Activated gamma-delta T cell treated with Interleukin-2 at 50 U/mL for 16 hours (primary cell): ENCODE measurements around the gene DIDO1.
A peak's percentile ranks its signal among the peaks of the same experiment; 100 is the strongest.
"Not testable (repeated sequence)": the region's sequence is repeated elsewhere in the genome, so short reads cannot be mapped to it uniquely, and the experiment has no call there.

Experiments used
- DNase-seq: peaks from one replicate; pipeline ENCODE4 v3.0.0-alpha.2; 2020

DIDO1 gene

DNA sequence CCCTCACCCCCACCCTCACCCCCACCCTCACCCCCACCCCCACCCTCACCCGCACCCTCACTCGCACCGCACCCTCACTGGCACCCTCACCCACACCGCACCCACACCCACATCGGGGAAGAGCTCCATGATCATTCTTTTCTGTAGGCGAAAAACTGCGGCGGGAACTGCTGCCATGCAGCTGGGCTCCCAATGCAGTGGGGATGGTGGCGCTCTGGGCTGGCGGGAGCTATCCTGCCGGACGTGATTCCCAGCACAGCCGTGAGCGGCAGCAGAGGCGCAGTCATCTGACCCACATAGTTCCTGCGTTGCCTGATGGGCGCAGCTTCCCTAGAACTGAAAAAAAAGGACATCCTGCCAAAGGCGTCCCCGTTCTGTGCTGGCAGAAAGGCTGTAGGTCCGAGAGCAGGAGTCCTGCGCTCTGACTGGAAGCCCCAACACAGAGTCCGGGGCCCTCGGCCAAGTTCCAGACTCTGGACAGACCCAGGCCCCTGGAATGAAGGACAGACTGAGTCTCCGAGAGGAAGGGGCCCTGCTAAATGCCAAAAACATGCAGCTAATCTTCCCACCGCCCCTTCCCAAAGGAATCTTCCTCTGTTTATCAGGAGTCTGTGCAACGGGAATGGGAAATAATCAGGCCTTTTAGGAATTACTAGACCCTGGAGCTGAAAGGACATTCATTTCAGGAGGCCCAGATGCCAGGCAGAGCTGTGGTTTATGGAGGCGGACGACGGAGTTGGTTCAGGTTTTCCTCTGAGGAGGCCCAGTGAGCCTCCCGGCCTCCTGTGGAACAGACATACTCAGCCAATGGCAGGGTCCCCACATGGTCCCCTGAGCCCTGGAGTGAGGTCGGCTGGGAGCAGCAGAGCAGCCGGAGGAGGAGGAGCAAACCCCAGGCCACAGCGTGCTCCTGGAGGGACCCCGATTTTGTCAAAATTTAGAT lies 50.6 kb downstream of the DIDO1 start:
- DNase-seq = no peak

DNA sequence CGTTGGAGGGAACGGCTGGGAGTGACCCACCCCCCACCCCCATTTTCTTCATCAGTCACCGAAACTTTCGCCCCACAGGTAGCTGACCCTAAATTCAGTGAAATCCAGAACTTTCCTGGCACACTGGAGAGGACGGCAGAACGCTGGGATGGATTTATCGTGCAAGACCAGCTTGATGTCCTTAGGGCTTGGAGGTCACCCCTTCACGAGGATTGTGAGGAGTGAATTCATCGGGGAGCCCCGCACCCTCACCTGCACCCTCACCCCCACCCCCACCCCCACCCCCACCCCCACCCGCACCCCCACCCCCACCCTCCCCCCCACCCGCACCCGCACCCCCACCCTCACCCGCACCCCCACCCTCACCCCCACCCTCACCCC lies 51.4 kb downstream of the DIDO1 start:
- no peak for DNase-seq

DNA sequence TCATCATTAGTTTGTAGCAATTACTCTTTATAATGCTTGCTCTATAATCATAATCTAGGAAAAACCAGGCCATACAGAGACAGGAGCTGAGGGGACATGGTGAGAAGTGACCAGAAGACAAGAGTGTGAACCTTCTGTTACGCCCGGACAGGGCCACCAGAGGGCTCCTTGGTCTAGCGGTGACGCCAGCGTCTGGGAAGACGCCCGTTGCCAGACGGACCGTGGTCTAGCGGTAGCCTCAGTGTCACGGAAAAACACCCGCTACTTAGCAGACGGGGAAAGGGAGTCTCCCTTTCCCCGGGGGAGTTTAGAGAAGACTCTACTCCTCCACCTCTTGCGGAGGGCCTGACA lies 52.6 kb downstream of the DIDO1 start:
- not testable (repeated sequence) for DNase-seq

DNA sequence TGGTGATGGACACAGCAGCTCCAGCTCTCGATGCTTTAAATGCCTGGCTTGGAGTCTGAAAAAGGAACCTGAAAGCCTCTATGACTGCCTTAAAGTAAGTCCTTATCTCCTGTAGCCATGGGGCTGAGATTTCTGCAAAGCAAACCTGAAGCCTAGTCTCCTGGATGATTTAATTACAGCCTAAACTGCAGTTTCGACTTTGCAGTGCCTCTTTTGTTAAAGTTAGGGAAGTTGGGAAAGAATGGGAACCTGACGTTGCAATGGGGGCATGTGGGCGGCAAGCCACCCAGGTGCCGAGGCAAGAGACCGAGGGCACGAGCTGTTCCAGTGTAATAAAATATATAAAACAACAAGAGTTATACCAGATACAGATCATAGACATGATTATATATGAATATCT lies 53.0 kb downstream of the DIDO1 start:
- DNase-seq = no peak

DNA sequence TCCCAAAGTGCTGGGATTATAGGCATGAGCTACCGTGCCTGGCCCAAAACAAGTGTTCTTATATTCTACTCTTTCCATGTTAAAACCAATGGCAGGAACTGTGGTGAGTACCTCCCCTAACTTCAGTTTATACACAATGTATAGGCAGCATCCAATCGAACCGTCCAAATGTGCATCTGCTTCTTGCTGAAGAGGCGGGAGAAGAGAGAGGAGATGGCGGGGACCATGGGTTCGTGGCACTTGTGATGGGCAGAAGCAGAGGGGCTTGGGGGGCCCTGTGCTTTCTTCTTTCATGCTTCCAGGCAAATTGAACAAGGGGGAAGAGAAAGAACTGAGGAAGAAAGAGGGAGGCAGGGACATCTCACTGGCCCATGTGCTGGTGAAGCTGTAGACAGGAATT lies 53.4 kb downstream of the DIDO1 start:
- no peak for DNase-seq

DNA sequence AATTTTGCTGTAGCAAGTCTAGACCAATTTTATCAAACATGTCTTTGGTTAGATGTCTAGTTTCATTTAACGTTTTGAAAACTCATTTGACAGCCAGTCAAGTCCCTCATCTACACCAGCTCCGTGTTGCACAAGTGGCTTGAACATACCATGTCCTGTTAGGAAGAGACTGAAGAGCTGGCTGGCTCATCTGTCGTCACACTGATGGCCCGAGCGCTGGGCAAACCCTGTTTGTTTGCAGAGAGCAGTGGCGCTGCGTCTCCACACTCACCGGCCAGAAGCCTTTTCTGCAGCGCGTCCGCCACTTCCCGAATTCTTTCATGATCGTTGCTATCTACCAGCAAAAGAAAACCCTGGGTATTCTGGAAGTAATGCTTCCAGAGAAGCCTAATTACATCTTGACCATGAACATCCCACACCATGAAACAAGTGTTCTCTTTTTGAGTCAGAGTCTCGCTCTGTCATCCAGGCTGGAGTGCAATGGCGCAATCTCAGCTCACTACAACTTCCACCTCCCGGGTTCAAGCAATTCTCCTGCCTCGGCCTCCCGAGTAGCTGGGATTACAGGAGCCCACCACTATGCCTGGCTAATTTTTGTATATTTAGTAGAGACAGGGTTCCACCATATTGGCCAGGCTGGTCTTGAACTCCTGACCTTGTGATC lies 54.0 kb downstream of the DIDO1 start:
- DNase-seq = no peak

DNA sequence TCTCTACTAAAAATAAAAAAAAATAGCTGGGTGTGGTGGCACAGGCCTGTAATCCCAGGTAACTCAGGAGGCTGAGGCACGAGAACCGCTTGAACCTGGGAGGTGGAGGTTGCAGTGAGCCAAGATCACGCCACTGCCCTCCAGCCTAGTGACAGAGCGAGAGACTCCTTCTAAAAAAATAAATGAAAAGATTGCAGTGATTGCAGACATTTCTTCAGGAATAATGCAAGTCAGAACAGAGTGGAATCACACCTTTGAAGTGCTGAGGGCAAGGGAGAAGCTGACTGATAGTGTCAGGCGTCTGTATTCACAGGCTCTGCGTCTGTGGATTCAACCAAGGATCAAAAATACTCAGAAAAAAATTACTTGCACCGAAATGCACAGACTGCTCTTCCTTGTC lies 62.1 kb downstream of the DIDO1 start:
- no peak for DNase-seq

DNA sequence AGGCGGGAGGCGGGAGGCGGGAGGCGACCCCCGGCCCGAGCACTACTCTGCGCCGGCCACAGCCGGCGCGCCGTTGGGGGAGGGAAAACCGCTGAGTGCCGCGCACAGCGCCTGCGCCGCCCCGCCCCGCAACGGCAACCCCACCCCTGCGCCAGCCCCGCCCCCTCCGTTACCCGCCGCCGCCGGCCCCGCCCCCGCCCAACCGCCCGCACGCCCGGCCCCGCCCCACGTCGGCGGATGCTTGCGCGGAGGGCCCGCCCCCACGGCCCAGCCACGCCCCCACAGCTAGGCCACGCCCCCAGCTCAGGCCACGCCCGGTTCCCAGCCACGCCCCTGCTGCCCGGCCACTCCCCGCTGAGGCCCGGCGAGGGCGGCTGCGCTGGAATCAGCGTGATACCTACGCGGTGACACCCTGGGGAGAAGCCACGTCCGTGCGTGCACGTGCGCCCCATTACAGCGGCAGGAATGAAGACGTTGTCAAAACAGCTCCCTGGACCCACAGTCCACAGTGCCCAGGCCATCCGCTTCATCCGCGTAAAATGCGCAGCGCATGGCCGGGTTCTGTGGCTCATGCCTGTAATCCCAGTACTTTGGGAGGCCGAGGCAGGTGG lies 64.5 kb downstream of the DIDO1 start, which contains the start of gene TCFL5:
TCFL5 (minus strand) TSS at position 97 of the 611 bp plus-strand sequence. CDS start 152 bp downstream, outside the sequence.
- peak; percentile 93 for DNase-seq

DNA sequence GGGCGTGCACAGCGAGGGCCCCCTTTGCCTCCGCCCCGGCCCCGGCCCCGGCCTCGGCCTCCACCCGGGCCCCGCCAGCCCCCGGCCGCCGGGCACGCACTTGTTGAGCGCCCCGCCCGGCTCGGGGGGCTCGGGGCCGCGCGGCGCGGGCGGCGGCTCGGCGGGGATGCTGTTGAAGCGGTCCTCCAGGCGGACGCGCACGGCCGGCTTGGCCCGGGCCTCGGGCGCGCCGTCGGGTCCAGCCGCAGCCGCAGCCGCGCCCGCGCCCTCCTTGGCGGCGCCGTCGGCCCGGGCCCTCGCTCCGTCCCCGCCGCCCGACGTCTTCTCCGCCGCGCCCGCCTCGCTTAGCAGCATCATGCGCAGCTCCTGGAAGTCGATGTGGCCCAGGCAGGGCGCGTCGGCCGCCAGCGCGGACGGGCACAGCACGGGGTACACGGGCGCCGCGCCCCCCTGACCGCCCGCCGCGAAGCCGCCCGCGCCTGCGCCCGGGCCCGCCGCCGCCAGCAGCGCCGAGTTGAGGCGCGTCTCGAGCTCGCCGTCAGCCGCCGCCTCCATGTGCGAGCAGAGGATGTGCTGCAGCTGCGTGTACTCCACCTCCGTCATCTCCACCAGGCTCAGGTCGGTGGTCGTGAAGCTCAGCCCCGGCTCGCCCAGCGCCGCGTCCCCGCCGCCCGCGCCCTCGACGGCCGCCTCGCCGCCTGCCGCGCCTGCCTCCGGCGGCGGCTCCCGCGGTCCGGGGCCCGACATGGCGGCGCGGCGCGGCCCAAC lies 65.2 kb downstream of the DIDO1 start:
- DNase-seq = peak; percentile 32

DNA sequence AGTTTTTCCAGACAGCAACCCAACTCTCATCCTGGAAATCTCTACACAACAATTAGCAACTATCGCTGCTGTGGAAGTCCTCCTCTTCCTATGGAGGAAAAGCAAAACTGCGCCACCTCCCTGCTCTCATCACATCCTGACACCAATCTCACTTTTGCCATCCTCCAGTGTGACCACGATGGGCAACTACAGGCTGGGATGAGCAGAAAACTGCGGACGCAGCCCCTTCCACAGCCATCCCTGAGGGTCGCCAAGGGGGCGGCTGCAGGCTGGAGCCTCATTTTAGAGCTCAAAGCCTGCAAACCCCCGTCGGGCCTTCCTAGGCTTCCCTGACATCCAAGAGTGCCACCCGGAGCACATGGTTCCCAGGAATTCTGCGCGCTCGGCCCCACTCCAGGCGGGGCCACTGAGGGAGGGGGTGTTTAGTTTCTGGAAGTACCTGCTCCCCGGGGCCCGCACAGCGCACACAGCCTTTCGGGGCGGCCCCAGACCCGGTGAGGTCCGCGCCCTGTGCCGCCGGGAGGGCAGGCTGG lies 65.8 kb downstream of the DIDO1 start:
- no peak for DNase-seq

DNA sequence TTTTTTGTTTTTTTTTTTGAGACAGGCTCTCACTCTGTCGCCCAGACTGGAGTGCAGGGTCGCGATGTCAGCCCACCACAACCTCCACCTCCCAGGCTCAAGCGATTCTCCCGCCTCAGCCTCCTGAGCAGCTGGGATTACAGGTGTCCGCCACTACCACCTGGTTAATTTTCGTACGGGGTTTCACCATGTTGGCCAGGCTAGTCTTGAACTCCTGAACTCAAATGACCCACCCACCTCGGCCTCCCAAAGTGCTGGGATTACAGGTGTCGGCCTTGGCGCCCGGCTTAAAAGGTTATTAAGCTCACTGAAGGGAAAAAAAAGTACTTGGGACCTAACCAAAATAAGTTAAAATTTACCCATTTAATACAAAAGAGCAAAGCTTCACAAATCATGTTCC lies 66.6 kb downstream of the DIDO1 start:
- DNase-seq = no peak

DNA sequence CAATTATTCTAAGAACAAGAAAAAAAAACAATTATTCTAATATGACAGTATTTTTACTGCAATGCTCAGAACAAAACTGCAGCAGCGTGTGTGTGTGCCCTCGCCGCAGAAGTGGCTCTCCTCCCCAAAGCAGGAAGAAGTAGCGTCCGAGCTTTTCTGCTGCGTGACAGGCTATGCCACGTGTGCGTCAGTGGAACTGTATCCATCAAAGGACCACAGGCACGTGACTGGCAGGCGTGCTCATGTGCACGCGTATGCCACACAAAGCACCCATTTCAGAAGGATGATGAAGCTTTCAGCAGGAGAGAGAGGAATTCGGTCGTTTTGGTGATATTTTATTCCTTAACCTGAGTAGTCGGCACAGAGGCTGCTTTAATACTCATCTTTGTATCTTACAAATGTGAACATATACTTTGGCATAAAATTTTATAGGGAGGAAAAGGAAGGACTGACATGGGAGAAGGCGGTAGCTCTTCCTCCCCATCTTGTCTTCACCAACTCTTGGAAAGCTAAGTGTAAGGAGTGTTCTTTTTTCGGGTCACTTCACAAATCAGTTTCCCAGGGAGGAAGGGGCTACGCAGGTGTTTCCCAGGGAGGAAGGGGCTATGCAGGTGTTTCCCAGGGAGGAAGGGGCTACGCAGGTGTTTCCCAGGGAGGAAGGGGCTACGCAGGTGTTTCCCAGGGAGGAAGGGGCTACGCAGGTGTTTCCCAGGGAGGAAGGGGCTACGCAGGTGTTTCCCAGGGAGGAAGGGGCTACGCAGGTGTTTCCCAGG lies 68.1 kb downstream of the DIDO1 start:
- no peak for DNase-seq

DNA sequence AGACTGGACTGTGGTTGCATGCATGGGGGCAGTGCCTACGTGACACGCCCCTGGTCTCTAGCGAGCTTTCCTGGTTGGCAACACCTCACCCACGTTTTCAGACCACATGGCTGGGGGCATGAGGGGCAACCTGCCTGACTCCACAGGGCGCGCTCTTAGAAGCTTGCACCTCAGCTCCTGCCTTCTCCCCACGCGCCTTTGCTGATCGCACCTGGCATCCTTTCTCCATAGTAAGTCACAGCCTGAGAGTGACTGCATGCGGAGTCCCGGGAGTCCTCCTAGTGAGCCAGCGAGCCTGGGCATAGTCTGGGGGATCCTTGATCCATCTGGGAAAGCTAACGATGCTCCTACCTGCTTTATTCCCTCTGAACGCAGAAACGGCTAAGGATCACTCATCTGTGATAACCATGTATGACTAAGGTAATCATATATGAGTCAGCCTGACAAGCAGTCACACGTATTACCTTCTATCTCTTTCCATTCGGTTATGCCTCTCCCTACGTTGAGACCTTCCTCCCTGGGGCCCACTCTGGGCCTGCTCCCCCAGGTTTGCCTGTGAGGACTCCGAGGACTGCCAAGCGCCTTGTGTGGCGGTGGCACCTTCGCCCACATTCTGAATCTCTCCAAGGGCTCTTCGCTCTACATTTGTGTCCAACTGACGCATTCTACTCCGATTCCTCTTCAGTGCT lies 69.2 kb downstream of the DIDO1 start:
- DNase-seq = no peak

DNA sequence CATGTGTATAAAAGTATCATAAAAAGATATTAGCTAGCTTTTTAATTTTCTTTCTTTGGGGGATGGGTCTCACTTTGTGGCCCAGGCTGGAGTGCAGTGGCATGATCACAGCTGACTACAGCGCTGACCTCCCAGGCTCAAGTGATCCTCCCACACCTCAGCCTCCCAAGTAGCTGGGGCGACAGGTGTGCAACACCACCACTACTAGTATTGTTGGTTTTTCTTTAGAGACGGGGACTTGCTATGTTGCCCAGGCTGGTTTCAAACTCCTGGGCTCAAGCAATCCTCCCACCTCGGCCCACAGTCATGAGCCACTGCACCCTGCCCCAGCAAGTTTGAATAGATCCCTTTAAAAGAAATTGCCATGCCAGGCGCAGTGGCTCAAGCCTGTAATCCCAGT lies 71.2 kb downstream of the DIDO1 start:
- no peak for DNase-seq

DNA sequence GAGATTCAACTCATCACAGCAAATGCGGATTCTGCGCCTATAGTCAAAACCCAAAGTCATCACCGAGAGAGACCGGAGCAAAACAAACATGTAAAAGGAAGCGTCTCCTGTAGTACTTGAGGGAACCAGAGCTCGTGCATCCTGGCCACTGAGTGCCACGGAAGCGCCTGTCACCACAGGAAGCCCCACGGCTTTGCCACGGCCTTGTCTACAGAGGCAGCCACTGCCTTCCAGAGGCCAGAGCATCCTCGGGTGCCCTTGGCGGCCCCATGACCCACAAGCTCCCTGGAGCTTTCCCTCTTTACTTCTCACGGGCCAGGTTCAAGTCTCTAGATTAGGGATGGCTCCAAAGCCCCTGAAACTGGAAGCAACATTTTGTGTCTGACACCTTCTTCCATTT lies 72.2 kb downstream of the DIDO1 start:
- no peak for DNase-seq

DNA sequence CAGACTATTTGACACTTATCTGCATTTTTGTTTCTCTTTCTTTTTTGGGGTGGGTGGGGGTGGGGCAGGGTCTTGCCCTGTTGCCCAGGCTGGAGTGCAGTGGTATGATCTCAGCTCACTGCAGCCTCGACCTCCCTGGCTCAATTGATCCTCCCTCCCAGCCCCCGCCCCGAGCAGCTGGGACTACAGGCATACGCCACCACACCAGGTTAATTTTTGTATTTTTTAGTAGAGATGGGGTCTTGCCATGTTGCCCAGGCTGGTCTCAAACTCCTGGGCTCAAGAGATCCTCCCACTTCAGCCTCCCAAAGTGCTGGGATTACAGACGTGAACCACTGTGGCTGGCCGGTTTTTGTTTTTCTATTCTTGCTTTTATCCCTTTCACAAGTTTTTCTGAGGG lies 73.0 kb downstream of the DIDO1 start:
- DNase-seq = not testable (repeated sequence)

DNA sequence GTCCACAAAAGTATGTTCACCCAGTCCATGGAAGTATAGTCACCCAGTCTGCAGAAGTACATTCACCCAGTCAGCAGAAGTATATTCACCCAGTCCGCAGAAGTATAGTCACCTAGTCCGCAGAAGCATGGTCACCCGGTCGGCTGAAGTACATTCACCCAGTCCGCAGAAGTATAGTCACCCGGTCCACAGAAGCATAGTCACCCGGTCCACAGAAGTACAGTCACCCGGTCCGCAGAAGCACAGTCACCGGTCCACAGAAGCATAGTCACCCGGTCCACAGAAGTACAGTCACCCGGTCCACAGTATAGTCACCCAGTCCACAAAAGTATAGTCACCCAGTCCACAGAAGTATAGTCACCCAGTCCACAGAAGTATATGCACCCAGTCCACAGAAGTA lies 73.5 kb downstream of the DIDO1 start:
- DNase-seq = no peak

DNA sequence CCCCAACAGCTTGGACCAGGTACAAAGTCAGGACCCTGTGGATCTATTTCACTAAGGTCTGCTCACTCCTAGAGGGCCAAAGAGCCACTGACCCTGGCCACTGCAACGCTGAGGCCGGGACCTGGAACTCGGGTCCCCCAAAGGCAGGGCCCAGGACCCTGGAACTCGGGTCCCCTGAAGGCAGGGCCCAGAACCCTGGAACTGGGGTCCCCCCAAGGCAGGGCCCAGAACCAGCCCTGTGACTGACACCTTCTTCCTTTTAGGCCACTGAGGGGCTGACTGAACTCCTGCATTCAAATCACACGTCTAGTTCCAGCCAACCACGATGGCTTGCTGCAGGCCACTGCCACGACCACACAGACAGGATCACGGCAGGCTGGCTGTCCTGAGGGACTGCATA lies 74.1 kb downstream of the DIDO1 start:
- DNase-seq = no peak

DNA sequence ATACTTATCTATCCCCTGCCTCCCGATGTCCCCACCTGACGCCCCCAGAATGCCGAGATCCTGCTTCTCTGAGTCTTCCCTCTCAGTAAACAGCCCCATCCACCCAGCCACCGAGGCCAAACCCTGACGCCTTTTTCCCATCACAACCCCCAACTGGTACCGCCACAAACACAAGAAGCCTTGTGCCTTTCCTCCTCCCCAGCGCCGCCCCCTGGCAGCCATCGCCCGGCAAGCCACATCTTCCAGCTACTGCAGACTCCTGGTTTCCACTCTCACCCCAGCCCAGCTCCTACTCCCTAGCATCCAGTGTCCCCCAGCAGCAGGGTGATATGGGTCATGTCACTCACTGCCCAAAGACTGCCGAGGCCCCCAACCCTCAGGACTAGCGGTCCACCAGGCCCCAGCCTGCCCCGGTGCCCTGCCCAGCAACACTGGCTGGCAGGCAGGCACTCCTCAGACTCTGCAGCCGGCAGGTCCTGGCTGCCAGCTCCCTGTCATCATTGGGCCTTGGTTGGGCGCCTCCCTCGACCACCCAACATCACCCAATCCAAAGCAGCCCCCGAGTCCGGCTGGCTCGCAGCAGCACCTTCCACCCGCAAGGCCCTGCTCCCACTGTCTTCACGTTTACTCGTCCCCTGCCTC lies 75.9 kb downstream of the DIDO1 start:
- DNase-seq = no peak

DNA sequence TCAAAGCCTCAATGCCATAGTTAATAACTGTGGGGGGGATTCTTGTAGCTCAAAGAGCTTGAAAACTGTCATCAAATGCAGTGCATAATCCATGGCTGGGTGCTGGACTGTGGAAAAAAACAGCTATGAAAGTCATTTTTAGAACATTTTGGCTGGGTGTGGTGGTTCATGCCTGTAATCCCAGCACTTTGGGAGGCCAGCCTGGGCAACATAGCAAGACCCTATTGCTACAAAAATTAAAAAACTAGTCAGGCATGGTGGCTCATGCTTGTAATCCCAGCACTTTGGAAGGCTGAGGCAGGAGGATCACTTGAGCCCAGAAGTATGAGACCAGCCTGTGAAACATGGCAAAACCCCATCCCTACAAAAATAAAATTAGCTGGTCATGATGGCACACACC lies 76.9 kb downstream of the DIDO1 start:
- no peak for DNase-seq

DNA sequence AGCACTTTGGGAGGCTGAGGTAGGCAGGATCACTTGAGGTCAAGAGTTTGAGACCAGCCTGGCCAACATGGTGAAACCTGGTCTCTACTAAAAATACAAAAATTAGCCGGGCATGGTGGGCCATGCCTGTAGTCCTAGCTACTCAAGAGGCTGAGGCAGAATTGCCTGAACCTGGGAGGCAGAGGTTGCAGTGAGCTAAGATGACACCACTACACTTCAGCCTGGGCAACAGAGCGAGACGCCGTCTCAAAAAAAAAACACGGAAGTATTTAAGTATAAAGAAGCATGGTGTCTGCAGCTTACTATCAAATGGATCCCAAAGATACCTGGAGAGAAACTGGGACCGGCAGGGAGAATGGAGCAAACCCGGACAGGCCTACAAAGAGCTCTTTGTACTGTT lies 77.4 kb downstream of the DIDO1 start:
- DNase-seq = not testable (repeated sequence)
